NCI-H2171 treated with DMSO at 0.1 percent for 48 hours (cell line): ENCODE measurements around the gene CACNA2D3.

Experiments used
- DNase-seq: peaks from one replicate; lab custom pipeline; 2025; lab: John Stamatoyannopoulos, UW

The CACNA2D3 gene

GRCh38 chr3:54801977-54802376 lies 679.6 kb downstream of the CACNA2D3 start:
- no peak for DNase-seq

DNA sequence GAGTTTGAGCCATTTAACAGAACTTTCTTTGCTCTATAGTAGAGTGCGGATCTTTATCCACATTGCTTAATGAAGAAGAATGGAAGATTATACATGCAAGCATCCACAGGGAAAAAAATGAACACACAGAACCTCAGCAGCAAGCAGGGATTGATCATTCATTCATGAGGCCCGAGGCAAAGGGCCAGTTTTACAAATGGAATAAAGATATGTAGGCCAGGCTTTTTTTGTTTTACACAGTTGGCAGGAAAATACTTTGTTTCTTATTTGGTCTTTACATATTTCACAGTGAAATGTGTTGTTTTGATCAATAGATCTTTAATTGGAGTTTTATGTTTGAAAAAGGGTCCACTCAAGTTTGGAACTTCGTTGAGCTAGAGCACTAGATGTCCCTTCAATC lies 688.0 kb downstream of the CACNA2D3 start:
- no peak for DNase-seq

DNA sequence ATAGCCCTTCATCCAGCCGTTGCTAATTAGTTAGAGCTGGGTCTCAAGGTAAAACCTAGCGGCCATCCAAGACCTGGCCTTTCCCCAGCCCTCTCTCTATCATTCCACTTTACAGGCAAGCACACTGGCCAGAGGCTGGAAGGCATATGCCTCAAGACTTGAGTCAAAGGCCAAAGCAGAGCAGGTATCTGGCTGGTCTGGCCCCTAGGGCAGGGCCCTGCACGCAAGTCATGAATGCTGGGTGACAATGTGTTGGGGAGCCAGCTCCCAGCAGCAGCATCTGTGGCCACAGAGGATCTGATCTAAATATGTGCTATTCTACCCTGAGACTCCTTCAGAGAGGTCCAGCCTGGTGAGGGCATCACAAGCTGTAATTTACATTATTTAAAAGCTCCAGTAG lies 691.9 kb downstream of the CACNA2D3 start:
- DNase-seq, result no peak

- DNase-seq, result peak; percentile 37
These were observed 695.3 kb downstream of the CACNA2D3 start for GRCh38 chr3:54817628-54818027.

- peak; percentile 67 for DNase-seq
These were observed 696.1 kb downstream of the CACNA2D3 start for GRCh38 chr3:54818486-54818885.

DNA sequence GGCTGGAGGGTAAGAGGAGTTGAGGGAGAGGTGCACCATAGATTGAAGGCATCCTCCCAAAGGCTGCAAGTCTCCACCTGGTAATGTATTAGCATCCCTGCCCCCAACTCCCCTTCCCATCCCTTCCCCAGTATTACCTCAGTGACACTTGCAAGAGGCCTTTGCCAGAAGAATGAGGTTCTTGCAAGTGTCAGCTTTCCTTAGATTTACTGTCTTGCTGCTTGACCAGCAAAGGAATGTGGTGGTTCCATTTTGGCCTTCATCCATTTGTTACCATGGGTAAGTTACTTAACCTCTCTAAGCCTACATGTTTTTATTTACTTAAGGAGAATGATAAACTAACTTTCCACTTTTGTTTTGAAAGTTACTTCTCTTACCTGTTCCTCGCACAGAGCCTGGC lies 696.6 kb downstream of the CACNA2D3 start:
- DNase-seq, result no peak

DNA sequence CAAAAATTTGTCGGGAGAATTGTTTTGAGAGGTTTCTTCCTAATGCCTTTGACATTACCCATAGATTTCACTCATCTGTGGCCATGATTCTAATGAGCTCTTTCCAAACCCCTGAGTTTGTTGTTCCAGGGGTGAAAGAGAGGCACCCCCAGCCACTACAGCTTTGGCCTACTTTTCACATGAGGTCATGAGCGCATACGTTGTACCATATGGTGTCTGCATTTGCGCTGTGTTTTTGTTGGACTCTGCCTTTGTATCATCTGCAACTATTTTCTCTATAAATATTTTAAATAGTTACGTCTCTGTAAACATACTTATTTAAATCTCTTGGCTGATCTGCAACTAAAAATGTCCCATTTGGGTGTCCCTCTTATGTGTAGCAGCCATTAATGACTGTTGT lies 697.6 kb downstream of the CACNA2D3 start:
- no peak for DNase-seq

- peak; percentile 27 for DNase-seq
These were observed 699.9 kb downstream of the CACNA2D3 start for GRCh38 chr3:54822206-54822605.

GRCh38 chr3:54826251-54826691 lies 703.9 kb downstream of the CACNA2D3 start:
- DNase-seq, result no peak

GRCh38 chr3:54827056-54827687 lies 704.8 kb downstream of the CACNA2D3 start:
- no peak for DNase-seq

DNA sequence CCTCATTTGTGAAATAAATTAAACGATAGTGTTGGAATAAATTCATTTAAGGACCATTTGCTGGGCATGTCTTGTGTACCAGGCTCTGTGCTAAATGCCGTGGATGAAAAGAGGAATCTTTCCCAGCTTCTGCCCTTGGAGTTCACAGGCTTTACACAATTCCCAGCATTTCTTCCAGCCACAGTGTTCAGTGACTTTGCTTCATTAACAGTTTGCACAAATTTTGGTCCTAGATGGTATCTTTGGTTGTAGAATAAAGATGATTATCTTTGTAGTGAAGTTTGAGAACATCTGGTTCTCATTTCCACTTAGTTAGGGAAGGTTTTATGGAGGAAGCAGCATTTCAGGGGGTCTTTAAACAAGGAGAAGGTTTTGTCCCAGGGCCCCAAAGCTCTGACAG lies 705.4 kb downstream of the CACNA2D3 start:
- no peak for DNase-seq

DNA sequence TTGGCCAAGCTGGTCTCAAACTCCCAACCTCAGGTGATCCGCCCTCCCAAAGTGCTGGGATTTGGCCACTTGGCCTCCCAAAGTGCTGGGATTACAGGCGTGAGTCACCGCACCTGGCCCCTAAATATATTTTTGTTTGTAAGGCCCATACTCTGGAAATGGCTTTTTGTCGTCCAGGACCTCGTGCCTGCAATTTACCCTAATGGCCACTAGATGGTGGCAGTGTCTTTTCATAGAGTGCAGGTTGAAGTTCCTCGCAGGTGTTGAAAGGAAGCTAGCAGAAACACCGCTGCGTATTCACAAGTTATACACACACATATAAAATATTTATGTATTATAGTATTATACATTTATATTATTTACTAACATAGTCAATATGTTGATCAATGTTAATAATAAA lies 708.3 kb downstream of the CACNA2D3 start:
- peak; percentile 3 for DNase-seq

DNA sequence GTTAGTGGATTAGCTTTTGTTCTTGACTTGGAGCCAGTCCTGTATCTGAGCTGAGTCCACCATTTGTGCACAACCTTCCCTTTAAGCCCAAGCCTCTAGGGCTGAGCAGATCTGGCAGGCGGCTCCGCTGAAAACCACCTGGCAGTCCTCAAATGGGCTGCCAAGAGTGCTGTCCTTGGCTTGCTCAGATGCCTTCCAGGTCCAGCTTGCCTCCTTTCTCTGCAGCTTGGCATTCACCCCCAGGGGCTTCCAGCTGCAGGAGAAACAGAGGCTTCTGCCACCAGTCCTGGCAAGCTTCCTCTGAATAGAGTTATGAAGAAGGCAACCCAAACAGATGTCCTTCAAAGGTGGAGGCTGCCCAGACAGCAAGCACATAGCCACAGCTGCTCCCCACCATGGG lies 708.8 kb downstream of the CACNA2D3 start:
- DNase-seq, result no peak

GRCh38 chr3:54832876-54833275 lies 710.5 kb downstream of the CACNA2D3 start:
- peak; percentile 2 for DNase-seq

DNA sequence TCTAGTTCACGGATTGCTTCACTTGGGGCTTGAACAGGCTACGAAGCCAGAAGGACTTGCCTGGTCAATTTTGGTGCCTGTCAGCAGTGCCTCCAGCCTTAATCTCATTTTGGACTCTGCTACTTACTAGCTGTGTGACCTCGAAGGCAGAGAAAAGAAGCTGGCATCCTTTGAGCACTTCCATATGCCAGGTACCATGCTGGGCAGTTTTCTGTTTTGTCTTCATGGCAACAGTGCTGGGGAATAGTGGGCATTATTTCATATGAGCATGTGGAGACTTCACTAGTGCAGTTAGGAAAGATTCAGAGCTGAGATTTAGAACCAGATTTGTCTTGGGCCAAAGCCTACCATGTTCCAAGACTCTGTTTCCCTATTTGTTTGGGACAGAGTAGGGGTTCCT lies 713.3 kb downstream of the CACNA2D3 start:
- no peak for DNase-seq

GRCh38 chr3:54836871-54837270 lies 714.5 kb downstream of the CACNA2D3 start:
- DNase-seq, result no peak

- DNase-seq, result peak; percentile 70
These were observed 715.6 kb downstream of the CACNA2D3 start for GRCh38 chr3:54837964-54838363.

DNA sequence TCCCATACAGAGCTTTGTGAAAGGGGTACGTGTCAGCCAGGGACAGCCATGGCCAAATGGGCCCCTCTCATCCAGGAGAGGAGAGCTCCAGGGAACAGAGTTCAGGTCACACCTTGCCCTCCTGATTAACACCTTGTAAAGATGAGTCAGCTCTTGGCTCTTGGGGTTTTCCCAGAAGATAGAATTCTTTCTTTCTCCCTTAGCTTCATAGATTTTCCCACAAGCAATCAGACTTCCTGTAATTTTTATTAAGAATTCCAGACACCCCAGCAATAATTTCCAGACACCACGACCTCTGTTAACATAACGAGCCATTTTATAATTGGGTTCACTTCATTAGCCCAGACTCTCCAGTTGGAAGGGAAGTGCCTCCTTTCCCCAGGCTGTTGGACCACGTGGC lies 719.1 kb downstream of the CACNA2D3 start:
- no peak for DNase-seq

DNA sequence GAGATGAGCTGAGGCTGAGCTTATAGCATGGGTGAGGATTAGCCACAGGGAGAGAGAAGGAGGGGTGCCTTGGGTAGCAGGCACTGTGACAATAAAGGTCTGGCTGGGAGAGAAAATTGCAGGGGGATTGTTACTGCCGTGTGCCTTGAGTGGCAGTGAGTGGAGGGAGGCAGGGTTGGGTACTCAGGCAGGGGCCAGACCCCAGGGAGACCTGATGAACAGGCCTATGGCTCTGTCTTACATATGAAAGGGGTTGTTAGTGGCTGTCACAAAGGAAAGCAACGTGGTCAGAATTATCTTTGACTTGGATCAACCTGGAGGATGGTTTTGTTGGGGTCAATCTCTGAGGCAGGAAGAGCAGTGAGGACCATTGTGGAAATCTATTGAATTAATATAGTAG lies 721.0 kb downstream of the CACNA2D3 start:
- DNase-seq, result no peak

DNA sequence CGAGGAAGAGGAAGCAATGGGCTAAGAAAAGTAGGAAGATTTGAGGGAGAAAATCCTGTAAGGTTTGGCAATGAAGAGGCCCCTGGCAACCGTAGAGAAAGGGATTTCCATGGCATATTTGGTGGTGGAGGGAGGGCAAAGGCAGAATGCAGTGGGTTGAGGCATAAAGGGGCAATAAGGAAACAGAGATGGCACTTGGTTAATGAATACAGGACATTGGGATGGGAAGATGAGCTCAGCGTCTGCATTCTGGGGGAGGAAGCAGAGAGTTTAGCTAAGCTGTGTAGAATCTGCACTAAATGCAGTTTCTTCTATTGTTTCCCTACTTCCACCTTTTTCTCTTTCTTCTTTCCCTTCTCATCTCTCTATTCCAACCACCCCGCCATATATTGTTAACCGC lies 721.9 kb downstream of the CACNA2D3 start:
- no peak for DNase-seq

DNA sequence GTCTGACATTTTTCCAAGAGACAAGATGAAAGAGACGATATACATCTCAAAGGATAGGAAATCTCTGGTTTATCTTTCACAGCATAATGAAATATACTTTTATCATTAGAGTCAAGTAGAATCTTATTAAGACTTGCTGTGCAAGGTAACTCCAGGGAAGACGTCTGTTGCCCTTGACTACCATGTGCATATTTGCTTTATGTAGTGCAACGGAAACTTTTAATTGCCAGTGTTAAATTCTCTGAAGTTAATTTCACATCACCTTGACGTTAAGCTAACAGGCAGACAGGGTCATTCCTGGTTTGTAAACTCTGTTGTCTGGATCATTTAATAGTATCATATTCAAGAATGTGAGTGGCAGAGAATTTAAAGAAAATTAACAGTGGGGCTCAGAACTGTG lies 722.7 kb downstream of the CACNA2D3 start:
- no peak for DNase-seq

DNA sequence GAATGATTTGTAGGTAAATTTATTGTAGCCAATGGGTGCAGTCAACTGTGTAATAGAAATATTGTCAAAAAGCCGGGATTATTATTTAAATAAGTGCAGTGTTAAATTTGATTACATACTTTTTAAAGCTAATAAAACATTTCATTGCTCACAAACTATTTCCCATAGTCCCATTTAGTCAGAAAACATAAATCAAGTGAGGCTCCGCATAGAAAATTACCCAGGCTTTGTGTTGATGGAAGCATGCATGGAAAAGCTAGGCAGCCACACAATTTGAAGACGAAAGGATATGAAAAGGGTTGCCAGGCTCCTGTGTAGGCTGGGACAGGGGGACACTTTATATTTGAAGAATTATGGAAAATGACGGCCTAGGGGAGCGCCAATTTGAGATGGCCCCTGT lies 723.2 kb downstream of the CACNA2D3 start:
- no peak for DNase-seq

DNA sequence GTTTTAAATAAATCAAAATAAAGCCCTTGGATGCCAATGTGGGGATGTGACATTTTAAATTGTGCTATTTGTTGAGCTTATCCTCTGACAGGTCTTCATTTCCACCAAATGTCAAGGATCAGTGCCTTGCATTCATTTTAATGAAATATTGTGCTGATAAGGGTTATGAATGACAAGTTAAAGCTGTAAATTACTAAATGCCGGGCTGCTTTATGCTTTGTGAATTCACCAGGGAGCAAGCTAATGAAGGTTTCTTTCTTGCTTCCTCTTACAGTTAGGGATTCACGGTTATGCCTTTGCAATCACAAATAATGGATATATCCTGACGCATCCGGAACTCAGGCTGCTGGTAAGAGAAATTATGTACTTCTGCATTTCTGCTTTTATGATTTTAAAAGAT lies 723.8 kb downstream of the CACNA2D3 start:
- no peak for DNase-seq

DNA sequence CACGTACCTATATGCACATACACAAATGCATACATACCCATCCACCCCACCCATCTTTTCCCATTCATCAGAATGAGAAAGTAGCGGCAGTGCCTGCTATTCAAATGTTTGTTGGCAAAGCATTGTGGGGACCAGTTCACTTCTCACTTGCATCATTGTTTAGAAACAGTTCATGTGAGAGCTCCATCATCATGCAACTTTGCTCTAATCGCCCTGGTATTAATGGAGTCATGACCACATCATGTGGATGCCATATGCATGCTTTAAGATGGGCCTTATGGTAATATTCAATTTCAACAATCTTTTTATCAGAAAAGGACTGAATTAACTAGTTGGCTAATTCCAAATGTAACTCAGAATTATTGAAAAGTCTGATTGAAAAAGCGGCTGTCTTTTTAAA lies 725.0 kb downstream of the CACNA2D3 start:
- no peak for DNase-seq

DNA sequence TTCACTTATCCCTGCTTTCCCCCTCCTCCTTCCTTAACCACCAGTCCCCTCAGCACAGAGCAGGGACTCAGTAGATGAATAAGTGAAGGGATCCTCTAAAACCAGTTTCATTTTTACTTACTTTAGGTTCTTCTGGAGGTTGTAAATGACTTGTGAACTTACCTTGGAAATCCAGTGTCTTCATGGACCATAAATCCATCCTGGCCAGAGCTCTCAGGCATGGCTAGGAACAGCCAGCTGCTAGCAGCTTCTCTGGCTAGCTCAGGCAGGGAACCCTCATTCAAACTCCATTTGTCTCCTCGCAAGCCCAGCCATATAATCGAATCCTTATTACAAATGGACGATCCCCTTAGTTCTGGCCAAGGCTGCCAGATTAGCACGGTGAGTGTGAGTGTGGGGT lies 727.0 kb downstream of the CACNA2D3 start:
- DNase-seq, result no peak
